ENCODE results near the gene TMEM135. TPM values are rescaled to one million over a fixed set of nuclear protein-coding genes. Genes with fewer than 3 reads are reported as not detected.

TMEM135 gene
- total RNA-seq, 1 experiment from 2014 or later, result 65.5 TPM

- no peak overlapping the region for H3K27ac ChIP-seq (ENCODE audit: low read length)
- BruUV-seq (replicated peaks), result no TSS peak
- peaks cover 41% of the 10 kb centered on the region for H3K27me3 ChIP-seq (ENCODE audit: control insufficient read depth, insufficient read depth, low read length)
- intact Hi-C loops (cut with micrococcal nuclease; ENCODE audit: unreplicated experiment), result no loop called here
- no peaks in the 10 kb centered on the region for H3K9me3 ChIP-seq (ENCODE audit: control insufficient read depth, insufficient read depth, low read depth, low read length)
- H3K4me1 ChIP-seq (ENCODE audit: control insufficient read depth, insufficient read depth, low read length), result no peaks in the 10 kb centered on the region
- ATAC-seq (no peak), DNase-seq (ENCODE audit: low read depth, low spot score) (no peak)
- no peaks in the 10 kb centered on the region for H3K36me3 ChIP-seq (ENCODE audit: control insufficient read depth, insufficient read depth, low read length)
- in situ Hi-C loops (cut with HindIII; ENCODE audit: low pct_unique_long_range_greater_than_20kb, low sequenced_read_pairs), result no loop called here
- no peak overlapping the region for H3K4me3 ChIP-seq (ENCODE audit: low read depth in 2 of 2, low read length in 2 of 2)
- CTCF ChIA-PET, result no interaction called here
- POLR2A ChIA-PET, result no interaction called here
- TF ChIP-seq POLR2AphosphoS5 (IDR thresholded peaks at IDR 0.05; ENCODE audit: low read depth, low read length) (no peak), TCF7L2 (IDR thresholded peaks at IDR 0.05; ENCODE audit: low read depth, low read length) (no peak), REST (IDR thresholded peaks at IDR 0.05; ENCODE audit: insufficient read depth in 1 of 2, low read depth in 2 of 2, low read length in 1 of 2) (no peak), SIN3A (IDR thresholded peaks at IDR 0.05; ENCODE audit: borderline replicate concordance, insufficient read depth, low read depth, low read length) (no peak), CTCF (IDR thresholded peaks at IDR 0.05) (no peak)
Measured at GRCh38 chr11:87369888-87370287, 332.2 kb downstream of the TMEM135 start.

GRCh38 chr11:87372065-87372464 is 334.3 kb downstream of the TMEM135 start:
- peaks cover 53% of the 10 kb centered on the region for H3K27me3 ChIP-seq (ENCODE audit: control insufficient read depth, insufficient read depth, low read length)
- in situ Hi-C loops (cut with HindIII; ENCODE audit: low pct_unique_long_range_greater_than_20kb, low sequenced_read_pairs) (no loop called here), intact Hi-C loops (cut with micrococcal nuclease; ENCODE audit: unreplicated experiment) (no loop called here)
- no peaks in the 10 kb centered on the region for H3K36me3 ChIP-seq (ENCODE audit: control insufficient read depth, insufficient read depth, low read length)
- H3K27ac ChIP-seq (ENCODE audit: low read length), result no peak overlapping the region
- BruUV-seq (replicated peaks), result no TSS peak
- CTCF ChIA-PET, result no interaction called here
- TF ChIP-seq REST (IDR thresholded peaks at IDR 0.05; ENCODE audit: insufficient read depth in 1 of 2, low read depth in 2 of 2, low read length in 1 of 2) (no peak), POLR2AphosphoS5 (IDR thresholded peaks at IDR 0.05; ENCODE audit: low read depth, low read length) (no peak), CTCF (IDR thresholded peaks at IDR 0.05) (no peak), SIN3A (IDR thresholded peaks at IDR 0.05; ENCODE audit: borderline replicate concordance, insufficient read depth, low read depth, low read length) (no peak), TCF7L2 (IDR thresholded peaks at IDR 0.05; ENCODE audit: low read depth, low read length) (no peak)
- ATAC-seq (no peak), DNase-seq (ENCODE audit: low read depth, low spot score) (no peak)
- POLR2A ChIA-PET, result no interaction called here
- H3K4me3 ChIP-seq (ENCODE audit: low read depth in 2 of 2, low read length in 2 of 2), result no peak overlapping the region
- no peaks in the 10 kb centered on the region for H3K4me1 ChIP-seq (ENCODE audit: control insufficient read depth, insufficient read depth, low read length)
- H3K9me3 ChIP-seq (ENCODE audit: control insufficient read depth, insufficient read depth, low read depth, low read length), result no peaks in the 10 kb centered on the region

Other genes starting within 250 kb of the TMEM135 start
- gene PRSS23, start 237.4 kb upstream of the TMEM135 start, total RNA-seq (2021; ENCODE audit: unreplicated experiment), result 355 TPM
- 11.1 TPM for gene FZD4, start 82.5 kb upstream of the TMEM135 start, total RNA-seq (2021; ENCODE audit: unreplicated experiment)